Activated CD4-positive, alpha-beta memory T cell treated with anti-CD3 and anti-CD28 coated beads, Interleukin-2, amount 10 ng/mL, durations not matched to agents 7 days and 5 days (primary cell): ENCODE results near the gene TEX11. TPM values are rescaled to one million over a fixed set of nuclear protein-coding genes. Genes with fewer than 3 reads are reported as not detected.

ENCODE experiments used
- CTCF ChIA-PET: fragments of 350-600 bp; sonication (Branson Sonifier 250); formaldehyde crosslinking; loops from one replicate; lab custom pipeline; 2021; ENCODE audit warnings: antibody characterized with exemption, inconsistent platforms; lab: Charles Lee
- POLR2A ChIA-PET: fragments of 350-600 bp; sonication (Branson Sonifier 250); formaldehyde crosslinking; loops from one replicate; lab custom pipeline; 2021; ENCODE audit warnings: antibody characterized with exemption; lab: Charles Lee
- DNase-seq: peaks from one replicate; pipeline ENCODE4 v3.0.0-alpha.2; 2020
- H3K27ac Mint-ChIP-seq: one replicate; pipeline ENCODE4 v1.8.0; 2021; ENCODE audit warnings: mild to moderate bottlenecking, mixed read lengths
- H3K27me3 Mint-ChIP-seq: one replicate; pipeline ENCODE4 v1.8.0; 2021; ENCODE audit warnings: mixed read lengths
- H3K36me3 Mint-ChIP-seq: one replicate; pipeline ENCODE4 v1.8.0; 2021; ENCODE audit warnings: low read depth, mixed read lengths
- H3K4me1 Mint-ChIP-seq: one replicate; pipeline ENCODE4 v1.8.0; 2021; ENCODE audit warnings: mixed read lengths
- H3K4me3 Mint-ChIP-seq: one replicate; pipeline ENCODE4 v1.8.0; 2021; ENCODE audit warnings: mild to moderate bottlenecking, mixed read lengths
- H3K9me3 Mint-ChIP-seq: one replicate; pipeline ENCODE4 v1.8.0; 2021; ENCODE audit warnings: mixed read lengths
- total RNA-seq, 2 experiments: library from RNA; stranded (reverse); gene quantifications; one replicate each; pipeline ENCODE4 v1.2.3, GENCODE V29; 2021

The TEX11 gene
- total RNA-seq, 2 experiments from 2014 or later = not detected

- Mint-ChIP-seq H3K9me3 (no peaks in the 10 kb centered on the region), H3K4me1 (peaks cover 9% of the 10 kb centered on the region), H3K27ac (no peak overlapping the region), H3K4me3 (no peak overlapping the region), H3K27me3 (no peaks in the 10 kb centered on the region), H3K36me3 (peaks cover 60% of the 10 kb centered on the region)
- POLR2A ChIA-PET = no interaction called here
- DNase-seq = no peak
- CTCF ChIA-PET = no interaction called here
Measured at GRCh38 chrX:70498129-70498528, 410.4 kb downstream of the TEX11 start.

DNA sequence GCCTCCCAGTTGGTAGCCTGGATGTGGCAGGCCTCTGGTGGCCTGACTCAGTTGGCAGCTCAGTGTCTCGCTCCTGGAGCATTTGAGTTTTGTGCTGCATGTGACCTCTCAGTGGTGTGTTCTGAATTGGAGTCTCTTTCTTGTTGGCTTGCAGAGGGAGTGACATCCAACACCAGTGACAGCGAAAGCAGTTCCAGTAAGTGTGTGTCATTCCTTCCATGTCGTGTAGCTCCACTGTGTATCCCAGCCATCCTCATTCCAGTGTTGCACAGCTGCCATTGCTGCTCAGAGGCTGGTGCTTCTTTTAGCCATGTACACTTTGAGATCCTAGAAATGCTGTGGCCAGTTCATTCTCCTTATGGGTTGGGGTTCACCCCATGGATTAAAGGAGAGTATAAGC lies 411.5 kb downstream of the TEX11 start:
- Mint-ChIP-seq H3K27ac (no peak overlapping the region), H3K27me3 (no peaks in the 10 kb centered on the region), H3K9me3 (no peaks in the 10 kb centered on the region), H3K4me3 (no peak overlapping the region), H3K4me1 (peaks cover 11% of the 10 kb centered on the region), H3K36me3 (peaks cover 62% of the 10 kb centered on the region)
- DNase-seq = no peak
- ChIA-PET POLR2A (no interaction called here), CTCF (no interaction called here)

- CTCF ChIA-PET = no interaction called here
- no peak for DNase-seq
- POLR2A ChIA-PET = no interaction called here
- Mint-ChIP-seq H3K27ac (no peak overlapping the region), H3K4me3 (no peak overlapping the region), H3K36me3 (peaks cover 66% of the 10 kb centered on the region), H3K4me1 (peaks cover 17% of the 10 kb centered on the region), H3K9me3 (no peaks in the 10 kb centered on the region), H3K27me3 (no peaks in the 10 kb centered on the region)
Measured at GRCh38 chrX:70496491-70496890, 412.0 kb downstream of the TEX11 start.

DNA sequence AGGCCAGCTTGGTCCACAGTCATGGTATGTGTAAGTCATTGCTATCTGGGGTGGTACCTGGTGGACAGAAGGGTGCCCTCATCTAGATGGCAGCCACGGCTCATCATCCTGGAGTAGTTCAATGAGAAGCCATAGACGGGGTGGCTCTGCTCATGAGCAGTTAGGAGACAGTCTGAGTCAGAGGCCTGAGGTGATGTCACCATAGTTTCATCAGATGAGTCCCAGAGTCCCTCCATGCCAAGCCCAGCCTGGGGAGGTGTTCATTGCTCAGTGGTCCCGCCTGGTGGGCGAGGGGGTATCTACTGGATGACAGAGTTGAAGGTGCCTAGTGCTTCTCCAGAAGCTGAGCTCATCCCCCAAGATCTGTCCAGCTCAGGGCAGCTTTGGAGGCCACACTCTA lies 414.1 kb downstream of the TEX11 start:
- Mint-ChIP-seq H3K27me3 (no peaks in the 10 kb centered on the region), H3K4me1 (peaks cover 19% of the 10 kb centered on the region), H3K36me3 (peaks cover 64% of the 10 kb centered on the region), H3K9me3 (no peaks in the 10 kb centered on the region), H3K4me3 (no peak overlapping the region), H3K27ac (no peak overlapping the region)
- ChIA-PET POLR2A (no interaction called here), CTCF (no interaction called here)
- no peak for DNase-seq

GRCh38 chrX:70488856-70489255 lies 419.7 kb downstream of the TEX11 start:
- ChIA-PET CTCF (interaction anchor here (1.1 kb wide), 1 partner anchor 17 kb away, joined by 3 read pairs; no protein-coding TSS in a partner anchor), POLR2A (no interaction called here)
- H3K9me3 Mint-ChIP-seq = no peaks in the 10 kb centered on the region
- no peaks in the 10 kb centered on the region for H3K27me3 Mint-ChIP-seq
- no peak overlapping the region for H3K4me3 Mint-ChIP-seq
- DNase-seq = no peak
- peaks cover 13% of the 10 kb centered on the region for H3K4me1 Mint-ChIP-seq
- H3K27ac Mint-ChIP-seq = no peak overlapping the region
- peaks cover 47% of the 10 kb centered on the region for H3K36me3 Mint-ChIP-seq

- H3K27ac Mint-ChIP-seq = no peak overlapping the region
- no peaks in the 10 kb centered on the region for H3K9me3 Mint-ChIP-seq
- DNase-seq = no peak
- no peak overlapping the region for H3K4me3 Mint-ChIP-seq
- ChIA-PET POLR2A (no interaction called here), CTCF (no interaction called here)
- H3K4me1 Mint-ChIP-seq = no peaks in the 10 kb centered on the region
- H3K36me3 Mint-ChIP-seq = peaks cover 31% of the 10 kb centered on the region
- no peaks in the 10 kb centered on the region for H3K27me3 Mint-ChIP-seq
Measured at GRCh38 chrX:70485466-70485865, 423.0 kb downstream of the TEX11 start.

DNA sequence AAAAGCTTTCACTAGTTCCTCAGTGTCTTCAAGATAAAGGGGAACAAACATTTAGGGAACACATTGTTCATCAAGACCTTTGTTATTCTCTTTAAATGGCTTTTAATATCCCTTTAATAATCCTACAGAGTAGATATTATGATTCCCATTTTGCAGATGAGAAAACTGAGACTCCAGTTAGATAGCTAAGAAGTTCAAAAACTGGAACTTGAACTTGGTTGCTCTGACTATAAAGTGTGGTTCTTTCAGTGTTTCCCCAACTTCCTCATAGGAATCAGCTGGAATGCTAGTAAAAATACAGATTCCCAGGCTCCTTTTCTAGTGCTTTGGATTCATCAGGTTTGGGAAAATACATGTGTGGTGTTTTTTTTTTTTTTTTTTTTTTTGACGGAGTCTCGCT lies 426.2 kb downstream of the TEX11 start:
- H3K36me3 Mint-ChIP-seq = peaks cover 32% of the 10 kb centered on the region
- no peaks in the 10 kb centered on the region for H3K9me3 Mint-ChIP-seq
- H3K4me3 Mint-ChIP-seq = no peak overlapping the region
- peaks cover 6% of the 10 kb centered on the region for H3K4me1 Mint-ChIP-seq
- no peak for DNase-seq
- H3K27me3 Mint-ChIP-seq = no peaks in the 10 kb centered on the region
- H3K27ac Mint-ChIP-seq = no peak overlapping the region
- ChIA-PET POLR2A (no interaction called here), CTCF (interaction anchor here (0.8 kb wide), 1 partner anchor 9 kb away, joined by 3 read pairs; no protein-coding TSS in a partner anchor)

GRCh38 chrX:70481471-70482270 lies 426.8 kb downstream of the TEX11 start:
- H3K4me3 Mint-ChIP-seq = no peak overlapping the region
- no peaks in the 10 kb centered on the region for H3K9me3 Mint-ChIP-seq
- no peak overlapping the region for H3K27ac Mint-ChIP-seq
- H3K36me3 Mint-ChIP-seq = peaks cover 29% of the 10 kb centered on the region
- H3K27me3 Mint-ChIP-seq = no peaks in the 10 kb centered on the region
- CTCF ChIA-PET = interaction anchor here (0.8 kb wide), 1 partner anchor 10 kb away, joined by 3 read pairs; no protein-coding TSS in a partner anchor
- peaks cover 10% of the 10 kb centered on the region for H3K4me1 Mint-ChIP-seq
- POLR2A ChIA-PET = no interaction called here
- DNase-seq = no peak

DNA sequence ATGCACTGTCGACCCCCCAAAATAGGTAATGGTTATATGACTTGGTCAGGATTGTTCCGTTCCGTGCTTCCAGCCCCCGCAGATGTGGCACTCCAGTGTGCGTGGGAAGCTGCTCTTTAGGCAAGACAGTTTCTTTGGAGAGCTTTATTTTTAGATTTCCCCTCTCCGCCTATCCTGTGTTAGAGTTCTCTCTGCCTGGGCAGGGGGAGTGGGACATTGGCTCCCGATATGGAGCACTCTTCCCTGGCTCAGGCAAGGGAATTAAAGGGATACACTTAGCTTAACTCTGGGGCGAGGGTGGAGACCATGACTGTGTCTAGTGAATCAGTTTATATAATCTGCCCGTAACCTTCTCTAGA lies 427.9 kb downstream of the TEX11 start:
- no peak for DNase-seq
- Mint-ChIP-seq H3K36me3 (peaks cover 26% of the 10 kb centered on the region), H3K27ac (no peak overlapping the region), H3K4me1 (peaks cover 15% of the 10 kb centered on the region), H3K9me3 (no peaks in the 10 kb centered on the region), H3K4me3 (no peak overlapping the region), H3K27me3 (no peaks in the 10 kb centered on the region)
- ChIA-PET CTCF (no interaction called here), POLR2A (no interaction called here)

GRCh38 chrX:70479922-70480659 lies 428.4 kb downstream of the TEX11 start:
- H3K27me3 Mint-ChIP-seq = no peaks in the 10 kb centered on the region
- POLR2A ChIA-PET = no interaction called here
- H3K4me1 Mint-ChIP-seq = peaks cover 17% of the 10 kb centered on the region
- DNase-seq = no peak
- H3K4me3 Mint-ChIP-seq = no peak overlapping the region
- H3K9me3 Mint-ChIP-seq = no peaks in the 10 kb centered on the region
- CTCF ChIA-PET = interaction anchor here (1.0 kb wide), 1 partner anchor 23 kb away, joined by 3 read pairs; no protein-coding TSS in a partner anchor
- H3K36me3 Mint-ChIP-seq = peaks cover 29% of the 10 kb centered on the region
- H3K27ac Mint-ChIP-seq = no peak overlapping the region

DNA sequence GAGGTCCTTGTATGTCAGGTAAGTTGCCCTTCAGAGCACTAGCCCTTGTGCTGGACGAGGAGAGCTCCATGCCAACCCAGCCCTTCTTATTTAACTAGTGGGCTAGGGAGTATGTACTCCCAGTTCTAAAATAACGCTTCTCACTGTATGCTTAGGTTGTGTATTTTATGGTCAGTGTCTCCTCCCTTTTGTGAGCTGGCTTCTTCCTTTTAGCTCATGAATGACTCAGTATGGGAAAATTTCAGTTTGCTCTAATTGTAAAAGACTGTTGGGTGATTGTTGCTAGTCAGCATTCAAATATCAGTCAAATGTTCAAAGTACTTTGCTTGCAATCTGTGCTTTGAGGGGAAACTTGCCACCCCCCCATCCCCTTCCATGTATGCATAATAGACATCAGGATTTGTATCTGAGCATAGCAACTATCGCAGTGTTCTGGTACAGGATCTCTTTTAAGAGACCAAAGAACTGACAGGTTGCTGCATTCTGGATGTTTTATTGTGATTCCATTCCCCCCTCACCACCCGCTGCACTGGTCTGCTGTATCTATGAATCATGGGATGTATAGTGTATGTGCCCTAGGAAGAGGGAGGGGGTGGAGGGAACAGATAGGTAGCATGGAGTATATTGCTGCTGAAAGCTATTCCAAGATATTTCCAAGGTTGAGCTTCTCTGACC lies 429.1 kb downstream of the TEX11 start:
- Mint-ChIP-seq H3K27ac (no peak overlapping the region), H3K36me3 (peaks cover 27% of the 10 kb centered on the region), H3K4me1 (peaks cover 18% of the 10 kb centered on the region), H3K27me3 (no peaks in the 10 kb centered on the region), H3K9me3 (no peaks in the 10 kb centered on the region), H3K4me3 (no peak overlapping the region)
- ChIA-PET POLR2A (no interaction called here), CTCF (interaction anchor here (1.0 kb wide), 1 partner anchor 23 kb away, joined by 3 read pairs; no protein-coding TSS in a partner anchor)
- DNase-seq = no peak
